Brain microvascular endothelial cell (primary cell): ENCODE results near the gene ADK.

Experiments
- DNase-seq: peaks from one replicate; pipeline ENCODE4 v3.0.0-alpha.2; 2020
- H3K27ac ChIP-seq: fragments of 250-450 bp; sonication (Bioruptor Pico); 2 replicates; pipeline ENCODE4 v1.5.1; 2020; ENCODE audit warnings: mild to moderate bottlenecking, moderate library complexity
- H3K27me3 ChIP-seq: fragments of 250-450 bp; sonication (Bioruptor Pico); replicated peaks from 2 replicates; pipeline ENCODE4 v1.5.1; 2020; ENCODE audit warnings: mild to moderate bottlenecking
- H3K36me3 ChIP-seq: fragments of 250-450 bp; sonication (Bioruptor Pico); replicated peaks from 2 replicates; pipeline ENCODE4 v1.5.1; 2020; ENCODE audit warnings: mild to moderate bottlenecking
- H3K4me3 ChIP-seq: 2 replicates; pipeline ENCODE4 v1.5.1; 2011; ENCODE audit warnings: low read depth, mild to moderate bottlenecking, control low read depth, low read length, moderate library complexity
- in situ Hi-C: cut with HindIII; loops from 2 replicates; pipeline ENCODE4 v1.10.0; 2017; ENCODE audit warnings: low sequenced_read_pairs, low pct_ligation_motif_present
- TF ChIP-seq, protein P1 (sequence below): IDR thresholded peaks from 2 replicates; pipeline ENCODE4 v1.5.1; 2011; ENCODE audit warnings: low read depth, mild to moderate bottlenecking, moderate library complexity, low read length, control low read depth, inconsistent platforms; ENCODE audit errors: missing control alignments

The ADK gene

DNA sequence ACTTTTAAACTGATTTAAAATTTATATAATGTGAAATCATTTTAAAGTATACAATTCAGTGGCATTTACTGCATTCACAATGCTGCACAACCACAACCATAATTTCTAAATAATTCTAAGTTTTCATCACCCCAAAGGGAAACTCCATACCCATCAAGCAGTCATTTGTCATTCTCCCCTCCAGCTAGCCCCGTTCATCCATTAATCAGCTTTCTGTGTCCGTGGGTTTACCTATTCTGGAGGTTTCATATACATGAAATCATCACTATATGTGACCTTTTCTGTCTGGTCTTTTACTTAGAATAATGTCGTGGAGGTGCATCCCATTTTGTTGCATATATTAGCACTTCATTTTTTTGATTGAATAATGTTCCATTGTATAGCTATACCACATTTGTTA, 214.1 kb downstream of the ADK start:
- H3K27ac ChIP-seq, result no peak overlapping the region
- DNase-seq, result no peak
- no peaks in the 10 kb centered on the region for H3K27me3 ChIP-seq
- no peaks in the 10 kb centered on the region for H3K36me3 ChIP-seq
- in situ Hi-C loops, result no loop called here
- no peak overlapping the region for H3K4me3 ChIP-seq
- TF ChIP-seq, protein P1, sequence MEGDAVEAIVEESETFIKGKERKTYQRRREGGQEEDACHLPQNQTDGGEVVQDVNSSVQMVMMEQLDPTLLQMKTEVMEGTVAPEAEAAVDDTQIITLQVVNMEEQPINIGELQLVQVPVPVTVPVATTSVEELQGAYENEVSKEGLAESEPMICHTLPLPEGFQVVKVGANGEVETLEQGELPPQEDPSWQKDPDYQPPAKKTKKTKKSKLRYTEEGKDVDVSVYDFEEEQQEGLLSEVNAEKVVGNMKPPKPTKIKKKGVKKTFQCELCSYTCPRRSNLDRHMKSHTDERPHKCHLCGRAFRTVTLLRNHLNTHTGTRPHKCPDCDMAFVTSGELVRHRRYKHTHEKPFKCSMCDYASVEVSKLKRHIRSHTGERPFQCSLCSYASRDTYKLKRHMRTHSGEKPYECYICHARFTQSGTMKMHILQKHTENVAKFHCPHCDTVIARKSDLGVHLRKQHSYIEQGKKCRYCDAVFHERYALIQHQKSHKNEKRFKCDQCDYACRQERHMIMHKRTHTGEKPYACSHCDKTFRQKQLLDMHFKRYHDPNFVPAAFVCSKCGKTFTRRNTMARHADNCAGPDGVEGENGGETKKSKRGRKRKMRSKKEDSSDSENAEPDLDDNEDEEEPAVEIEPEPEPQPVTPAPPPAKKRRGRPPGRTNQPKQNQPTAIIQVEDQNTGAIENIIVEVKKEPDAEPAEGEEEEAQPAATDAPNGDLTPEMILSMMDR, result no peak

DNA sequence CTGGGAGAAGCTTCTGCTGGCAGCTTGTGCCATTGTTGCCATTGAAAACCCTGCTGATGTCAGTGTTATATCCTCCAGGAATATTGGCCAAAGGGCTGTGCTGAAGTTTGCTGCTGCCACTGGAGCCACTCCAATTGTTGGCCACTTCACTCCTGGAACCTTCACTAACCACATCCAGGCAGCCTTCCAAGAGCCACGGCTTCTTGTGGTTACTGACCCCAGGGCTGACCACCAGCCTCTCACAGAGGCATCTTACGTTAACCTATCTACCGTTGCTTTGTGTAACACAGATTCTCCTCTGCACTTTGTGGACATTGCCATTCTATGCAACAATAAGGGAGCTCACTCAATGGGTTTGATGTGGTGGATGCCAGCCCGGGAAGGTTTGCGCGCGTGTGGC, 220.7 kb downstream of the ADK start:
- H3K4me3 ChIP-seq, result no peak overlapping the region
- H3K36me3 ChIP-seq, result no peaks in the 10 kb centered on the region
- H3K27me3 ChIP-seq, result no peaks in the 10 kb centered on the region
- DNase-seq, result peak; percentile 19
- H3K27ac ChIP-seq, result no peak overlapping the region
- TF ChIP-seq, protein P1, result no peak
- in situ Hi-C loops, result no loop called here

DNA sequence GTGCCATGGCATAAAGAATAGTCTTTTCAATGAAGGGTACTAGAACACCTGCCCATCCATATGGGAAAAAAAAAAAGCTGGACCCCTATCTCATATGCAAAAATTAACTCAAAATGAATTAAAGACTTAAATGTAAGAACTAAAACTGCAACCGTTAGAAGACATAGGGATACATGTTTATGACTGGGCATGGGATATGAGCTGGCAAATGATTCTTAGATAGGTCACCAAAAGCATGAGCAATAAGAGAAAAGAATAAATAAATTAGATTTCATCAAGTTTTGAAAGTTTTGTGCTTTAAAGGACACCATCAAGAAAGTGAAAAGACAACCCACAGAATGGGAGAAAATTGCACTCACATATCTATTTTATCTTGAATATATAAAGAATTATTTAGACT, 222.0 kb downstream of the ADK start:
- in situ Hi-C loops, result no loop called here
- no peaks in the 10 kb centered on the region for H3K27me3 ChIP-seq
- DNase-seq, result no peak
- H3K36me3 ChIP-seq, result no peaks in the 10 kb centered on the region
- no peak overlapping the region for H3K27ac ChIP-seq
- H3K4me3 ChIP-seq, result no peak overlapping the region
- TF ChIP-seq, protein P1, result no peak

DNA sequence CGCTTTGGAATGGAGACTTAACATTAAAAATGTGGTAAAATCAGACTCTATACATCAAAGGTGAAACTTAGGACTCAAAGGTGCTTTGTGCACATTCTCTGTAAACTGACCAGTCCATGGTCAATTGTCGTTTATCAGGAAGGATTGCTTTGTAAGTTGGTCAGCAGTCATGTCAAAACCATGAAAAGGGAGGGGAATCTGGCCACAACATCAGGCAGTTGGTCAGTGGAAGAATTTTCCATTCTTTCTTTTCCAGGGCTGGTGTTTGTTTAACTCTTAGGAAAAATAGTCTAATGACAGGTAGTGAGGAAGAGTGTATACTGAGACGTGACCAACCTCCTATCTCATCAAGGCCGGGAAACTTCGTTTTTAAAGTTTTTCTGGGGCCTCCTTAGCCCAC, 226.5 kb downstream of the ADK start:
- Histone ChIP-seq H3K27me3 (no peaks in the 10 kb centered on the region), H3K36me3 (no peaks in the 10 kb centered on the region), H3K27ac (no peak overlapping the region), H3K4me3 (no peak overlapping the region)
- TF ChIP-seq, protein P1, result no peak
- in situ Hi-C loops, result no loop called here
- no peak for DNase-seq

DNA sequence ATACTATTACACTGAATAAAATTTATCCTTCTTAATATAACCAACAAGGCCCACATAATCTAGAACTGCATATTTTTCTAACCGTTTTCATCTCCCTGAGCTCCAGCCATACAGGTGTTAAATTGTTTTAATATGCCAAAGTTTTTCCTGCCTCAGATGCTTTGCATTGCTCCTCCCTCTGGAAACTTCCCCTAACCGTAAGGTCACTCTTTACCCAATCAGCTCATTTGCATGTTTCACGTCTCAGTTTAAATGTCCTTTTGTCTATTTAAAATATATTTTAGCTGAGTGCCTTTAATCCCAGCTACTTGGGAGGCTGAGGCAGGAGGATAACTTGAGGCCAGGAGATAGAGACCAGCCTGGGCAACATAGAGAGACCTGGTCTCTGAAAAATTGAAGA, 228.5 kb downstream of the ADK start:
- TF ChIP-seq, protein P1, result no peak
- DNase-seq, result no peak
- in situ Hi-C loops, result no loop called here
- Histone ChIP-seq H3K27ac (no peak overlapping the region), H3K27me3 (no peaks in the 10 kb centered on the region), H3K4me3 (no peak overlapping the region), H3K36me3 (no peaks in the 10 kb centered on the region)

- Histone ChIP-seq H3K27me3 (no peaks in the 10 kb centered on the region), H3K27ac (no peak overlapping the region), H3K36me3 (no peaks in the 10 kb centered on the region), H3K4me3 (no peak overlapping the region)
- TF ChIP-seq, protein P1, result no peak
- in situ Hi-C loops, result no loop called here
- no peak for DNase-seq
These were observed 229.8 kb downstream of the ADK start for GRCh38 chr10:74380795-74381194.
